Activated effector memory CD4-positive, alpha-beta T cell treated with Interleukin-2 at 50 U/mL for 16 hours (primary cell): Measurements from ENCODE around the gene TPP1.

ENCODE experiments used
- DNase-seq: peaks from one replicate; pipeline ENCODE4 v3.0.0-alpha.2; 2020

Gene TPP1

GRCh38 chr11:6627762-6628241, 8.6 kb upstream of the TPP1 start:
- DNase-seq, result no peak

- DNase-seq, result no peak
These were observed 7.9 kb upstream of the TPP1 start for GRCh38 chr11:6626971-6627761.

GRCh38 chr11:6625832-6626420, 6.7 kb upstream of the TPP1 start:
- no peak for DNase-seq

DNA sequence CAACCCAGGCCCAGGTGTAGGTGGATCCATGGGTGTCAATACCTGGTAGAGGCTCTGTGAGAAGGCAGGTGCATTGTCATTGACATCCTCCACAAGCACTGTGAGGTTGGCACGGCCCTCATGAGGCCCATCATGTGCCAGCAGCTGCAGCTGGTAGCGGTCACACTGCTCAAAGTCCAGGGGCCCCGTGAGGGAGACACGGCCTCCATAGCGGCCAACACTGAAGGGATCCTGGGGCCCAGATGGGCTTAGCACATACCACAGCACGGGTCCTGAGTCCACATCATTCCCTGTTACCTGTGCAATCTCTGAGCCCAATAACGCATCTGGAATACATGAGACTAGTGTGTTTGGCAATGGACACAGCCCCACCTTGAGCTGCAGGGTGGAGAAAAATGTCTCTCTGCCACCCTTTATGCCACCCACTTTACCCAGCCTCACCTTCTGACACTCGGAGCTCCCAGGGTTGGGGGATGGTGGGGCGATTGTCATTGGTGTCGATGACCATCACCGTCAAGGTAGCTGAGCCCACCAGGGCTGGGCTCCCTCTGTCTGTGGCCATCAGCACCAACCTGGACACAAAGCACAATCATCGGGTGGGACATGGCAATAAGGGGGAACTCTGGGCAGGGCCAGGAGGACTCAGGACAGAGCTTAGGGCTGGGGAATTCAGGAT, 6.1 kb upstream of the TPP1 start:
- no peak for DNase-seq

GRCh38 chr11:6623391-6624363, 4.5 kb upstream of the TPP1 start:
- DNase-seq, result no peak

GRCh38 chr11:6622261-6623171, 3.3 kb upstream of the TPP1 start:
- DNase-seq, result no peak

GRCh38 chr11:6621711-6622211, 2.5 kb upstream of the TPP1 start:
- no peak for DNase-seq

DNA sequence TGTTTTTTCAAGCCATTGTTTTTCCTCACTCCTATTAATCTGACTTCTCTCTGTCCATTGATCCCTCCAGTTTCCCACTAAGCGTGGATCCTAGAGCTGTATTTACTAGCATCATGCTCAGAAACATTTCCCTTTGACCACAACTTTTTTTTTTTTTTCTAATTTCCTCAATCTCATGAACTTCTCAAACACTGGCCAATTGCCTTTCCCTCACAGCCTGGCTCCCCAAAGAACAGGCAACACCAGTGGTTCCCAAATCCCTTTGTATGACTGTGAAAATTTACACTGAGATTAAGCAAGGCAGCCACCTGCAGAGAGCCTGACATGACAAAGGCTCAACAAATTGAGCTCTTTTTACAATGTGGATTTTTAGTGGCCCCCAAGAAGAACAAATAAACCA, 1.4 kb upstream of the TPP1 start:
- DNase-seq, result no peak

DNA sequence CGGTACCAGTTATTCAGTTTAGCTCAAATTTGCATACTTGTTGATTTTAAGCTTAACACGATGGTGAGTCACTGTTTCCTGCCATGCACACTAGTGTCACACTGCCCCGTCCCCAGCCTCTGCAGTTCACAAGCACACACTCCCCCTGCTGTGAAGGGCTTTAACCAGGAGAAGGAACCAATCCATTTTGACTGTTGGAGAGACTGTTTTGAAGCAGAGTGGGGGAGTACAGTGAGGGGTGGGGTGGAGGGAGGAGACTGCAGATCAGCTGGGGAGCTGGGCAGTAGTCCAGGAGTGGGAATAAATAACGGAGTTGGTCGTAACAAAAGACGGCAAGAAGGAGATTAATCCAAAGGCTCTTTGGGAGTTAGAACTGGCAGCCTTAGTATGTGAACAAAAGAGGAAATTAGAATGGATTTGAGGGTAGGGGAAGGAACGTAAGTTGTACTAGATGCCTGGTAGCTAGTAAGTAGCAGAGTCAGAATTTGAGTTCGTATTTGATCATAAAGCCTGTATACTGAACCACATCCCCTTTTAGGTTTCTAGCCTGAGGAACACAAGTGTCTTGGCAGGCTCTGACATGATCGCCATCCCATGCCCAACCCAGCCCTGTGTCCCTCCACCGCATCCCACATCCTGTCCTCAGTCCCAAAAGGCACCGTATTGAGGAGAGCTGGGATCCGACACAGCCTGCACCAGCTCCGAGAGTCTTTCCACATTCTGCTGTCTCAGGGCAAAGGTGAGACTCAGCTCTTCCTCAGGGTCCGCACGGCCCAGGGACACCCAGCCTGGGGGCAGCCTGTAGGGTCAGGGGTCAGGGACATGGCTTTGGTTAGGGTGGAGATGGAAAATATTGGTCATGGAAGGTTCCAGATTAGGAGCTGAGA, 862 bp downstream of the TPP1 start:
- DNase-seq, result peak; percentile 53

- no peak for DNase-seq
These were observed 1.9 kb downstream of the TPP1 start for GRCh38 chr11:6617315-6617781.

DNA sequence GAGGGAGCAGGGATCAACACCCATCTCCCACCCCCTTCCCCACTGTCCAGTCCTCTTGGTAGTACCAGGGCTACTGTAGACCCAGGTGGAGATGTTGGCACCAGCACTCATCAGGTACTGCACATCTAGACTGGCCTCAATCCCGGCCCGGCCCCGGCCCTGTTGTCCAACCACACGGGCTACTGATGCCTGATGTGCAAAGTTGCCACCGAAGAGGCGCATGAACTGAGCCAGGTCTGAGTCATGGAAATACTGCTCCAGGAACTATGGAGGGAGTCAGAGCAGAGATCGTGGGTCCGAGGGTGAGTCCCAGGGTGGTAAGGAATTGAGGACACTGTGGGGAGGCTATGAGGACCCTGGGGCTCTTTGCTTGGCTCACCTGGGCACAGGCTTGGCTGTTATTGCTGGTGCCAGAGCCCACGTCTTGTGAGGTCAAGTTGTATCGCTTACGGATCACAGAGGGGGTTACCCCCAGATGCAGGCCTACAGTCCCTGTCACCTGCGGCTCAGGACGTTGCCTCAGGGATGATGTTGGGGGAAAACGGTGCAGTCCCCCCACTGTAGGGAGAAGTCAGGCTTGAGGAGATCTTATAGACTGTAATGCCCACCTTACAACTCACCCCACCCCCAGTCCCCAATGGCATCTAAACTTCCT, 2.5 kb downstream of the TPP1 start:
- no peak for DNase-seq

- no peak for DNase-seq
These were observed 3.2 kb downstream of the TPP1 start for GRCh38 chr11:6615882-6616585.

- no peak for DNase-seq
These were observed 4.2 kb downstream of the TPP1 start for GRCh38 chr11:6615046-6615445.

- no peak for DNase-seq
These were observed 4.8 kb downstream of the TPP1 start for GRCh38 chr11:6614446-6614845.

DNA sequence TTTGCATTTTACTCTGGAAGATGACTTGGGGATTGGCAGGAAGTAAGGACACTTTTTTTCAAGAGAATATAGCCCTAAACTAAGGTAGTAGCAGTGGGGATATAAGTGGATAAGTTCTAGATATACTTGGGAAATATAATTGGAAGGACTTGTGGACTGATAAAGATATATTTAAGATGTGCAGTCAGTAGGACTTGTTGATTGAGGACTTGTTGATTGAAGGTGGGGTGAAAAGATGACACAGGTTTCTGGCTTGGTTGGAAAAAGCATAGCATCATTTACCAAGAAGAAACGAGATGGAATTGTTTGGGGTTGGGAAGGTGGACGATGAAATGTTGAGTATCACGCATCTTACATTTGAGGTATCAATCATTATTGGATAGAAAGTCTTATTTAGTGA, 5.7 kb downstream of the TPP1 start:
- no peak for DNase-seq

- DNase-seq, result peak; percentile 91
These were observed 6.8 kb downstream of the TPP1 start, which contains the start of gene TAF10 for GRCh38 chr11:6612213-6613041. Gene TAF10, minus strand, starts transcription at chr11:6612216. Its CDS starts 27 bp downstream, at chr11:6612189.

DNA sequence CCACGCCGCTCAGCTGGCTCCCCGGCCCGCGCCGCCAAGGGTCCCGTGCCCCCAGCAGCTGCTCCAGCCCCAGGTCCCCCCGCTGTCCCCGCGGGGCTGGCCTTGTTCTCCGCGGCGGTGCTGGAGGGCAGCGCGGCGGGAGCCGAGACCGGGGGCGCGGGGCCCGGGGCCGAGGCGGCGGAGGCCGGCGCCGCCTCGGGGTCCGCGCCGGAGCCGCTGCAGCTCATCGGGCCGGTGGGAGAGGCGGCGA, 7.3 kb downstream of the TPP1 start:
- DNase-seq, result no peak
